ENCODE results near the gene PTPN12.

DNA sequence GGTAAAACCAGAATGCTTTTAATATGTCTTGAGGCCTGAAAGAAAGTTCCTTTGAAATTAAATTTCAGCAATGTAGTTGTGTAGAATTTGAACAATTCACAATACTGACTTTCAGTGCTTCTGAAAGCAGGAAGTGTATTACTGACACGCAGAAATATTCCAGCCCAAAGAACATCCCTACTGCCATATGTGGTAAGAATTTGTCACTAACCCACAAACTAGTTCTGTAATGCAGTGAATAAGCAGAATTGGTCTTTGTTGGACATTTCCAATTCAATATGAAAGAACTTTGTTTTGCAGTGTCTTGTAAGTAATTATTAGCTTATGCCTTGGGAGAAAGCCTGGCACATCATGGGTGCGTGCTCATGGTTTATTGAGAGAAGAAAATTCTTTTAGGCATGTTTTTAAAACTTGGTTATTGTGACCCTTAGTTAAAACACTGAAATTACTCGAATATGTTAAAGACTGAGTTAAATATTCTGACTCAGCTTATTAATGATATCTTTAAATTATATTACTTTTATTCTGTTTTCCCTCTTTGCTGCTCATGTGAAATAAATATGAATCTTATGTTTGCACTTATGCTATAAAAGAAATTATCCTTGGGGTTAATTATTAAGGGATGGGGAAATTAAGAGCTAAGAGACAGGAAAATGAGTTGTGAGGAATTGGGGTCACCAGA is 33.4 kb downstream of the PTPN12 start:
- TF ChIP-seq, protein P1, sequence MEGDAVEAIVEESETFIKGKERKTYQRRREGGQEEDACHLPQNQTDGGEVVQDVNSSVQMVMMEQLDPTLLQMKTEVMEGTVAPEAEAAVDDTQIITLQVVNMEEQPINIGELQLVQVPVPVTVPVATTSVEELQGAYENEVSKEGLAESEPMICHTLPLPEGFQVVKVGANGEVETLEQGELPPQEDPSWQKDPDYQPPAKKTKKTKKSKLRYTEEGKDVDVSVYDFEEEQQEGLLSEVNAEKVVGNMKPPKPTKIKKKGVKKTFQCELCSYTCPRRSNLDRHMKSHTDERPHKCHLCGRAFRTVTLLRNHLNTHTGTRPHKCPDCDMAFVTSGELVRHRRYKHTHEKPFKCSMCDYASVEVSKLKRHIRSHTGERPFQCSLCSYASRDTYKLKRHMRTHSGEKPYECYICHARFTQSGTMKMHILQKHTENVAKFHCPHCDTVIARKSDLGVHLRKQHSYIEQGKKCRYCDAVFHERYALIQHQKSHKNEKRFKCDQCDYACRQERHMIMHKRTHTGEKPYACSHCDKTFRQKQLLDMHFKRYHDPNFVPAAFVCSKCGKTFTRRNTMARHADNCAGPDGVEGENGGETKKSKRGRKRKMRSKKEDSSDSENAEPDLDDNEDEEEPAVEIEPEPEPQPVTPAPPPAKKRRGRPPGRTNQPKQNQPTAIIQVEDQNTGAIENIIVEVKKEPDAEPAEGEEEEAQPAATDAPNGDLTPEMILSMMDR (IDR thresholded peaks at IDR 0.05) = no peak
- TF ChIP-seq EZH2phosphoT487 (IDR thresholded peaks at IDR 0.05) = no peak

All from neural progenitor cell (in vitro differentiated cells).